ENCODE data around the gene ESRRA. TPM values are rescaled to one million over a fixed set of nuclear protein-coding genes. Genes with fewer than 3 reads are reported as not detected.

The ESRRA gene
- total RNA-seq, 6 experiments from 2014 or later: 28.5 to 82.6 (median 47.7) TPM

GRCh38 chr11:64287676-64288352 is 17.5 kb upstream of the ESRRA start:
- ATAC-seq (no peak), DNase-seq (no peak)
- no peaks in the 10 kb centered on the region for H3K36me3 ChIP-seq
- no peak overlapping the region for H3K27ac ChIP-seq
- TF ChIP-seq CTCF (IDR thresholded peaks at IDR 0.05) (no peak), POLR2A (IDR thresholded peaks at IDR 0.05) (no peak)
- no peaks in the 10 kb centered on the region for H3K9me3 ChIP-seq
- intact Hi-C loops (cut with DNase I): no loop called here
- H3K4me3 ChIP-seq: no peak overlapping the region
- peaks cover 0 to 24% (median 6%) of the 10 kb centered on the region in 4 donors for H3K4me1 ChIP-seq
- peaks cover 0 to 4% of the 10 kb centered on the region in 2 donors for H3K27me3 ChIP-seq
- 91% methylated on average over 6 of the region's 33 CpGs for WGBS (ENCODE audit: insufficient coverage, low coverage, low lambda C conversion rate, missing lambda C conversion rate)

GRCh38 chr11:64288353-64288750 is 17.0 kb upstream of the ESRRA start:
- DNase-seq (no peak), ATAC-seq (no peak)
- Histone ChIP-seq H3K4me1 (peaks cover 0 to 24% (median 6%) of the 10 kb centered on the region in 4 donors), H3K27me3 (peaks cover 0 to 5% of the 10 kb centered on the region in 2 donors), H3K9me3 (no peaks in the 10 kb centered on the region), H3K4me3 (no peak overlapping the region), H3K36me3 (no peaks in the 10 kb centered on the region), H3K27ac (no peak overlapping the region)
- WGBS (ENCODE audit: insufficient coverage, low coverage, low lambda C conversion rate, missing lambda C conversion rate): no CpG with 5 or more reads among the region's 9 CpGs
- intact Hi-C loops (cut with DNase I): no loop called here
- TF ChIP-seq CTCF (IDR thresholded peaks at IDR 0.05) (no peak), POLR2A (IDR thresholded peaks at IDR 0.05) (no peak)

GRCh38 chr11:64289002-64289564 is 16.2 kb upstream of the ESRRA start:
- TF ChIP-seq POLR2A (IDR thresholded peaks at IDR 0.05): no peak
- ATAC-seq (no peak), DNase-seq (peak in 1 of 3 donors; percentile 45)
- no CpG with 5 or more reads among the region's 13 CpGs for WGBS (ENCODE audit: insufficient coverage, low coverage, low lambda C conversion rate, missing lambda C conversion rate)
- Histone ChIP-seq H3K4me3 (no peak overlapping the region), H3K4me1 (peaks cover 0 to 21% (median 6%) of the 10 kb centered on the region in 4 donors), H3K27me3 (peaks cover 0 to 8% of the 10 kb centered on the region in 2 donors), H3K36me3 (no peaks in the 10 kb centered on the region), H3K27ac (no peak overlapping the region), H3K9me3 (no peaks in the 10 kb centered on the region)
- intact Hi-C loops (cut with DNase I): no loop called here

GRCh38 chr11:64290352-64291261 is 14.7 kb upstream of the ESRRA start:
- no peak overlapping the region for H3K27ac ChIP-seq
- intact Hi-C loops (cut with DNase I): no loop called here
- ATAC-seq (no peak), DNase-seq (no peak)
- no peak overlapping the region for H3K4me3 ChIP-seq
- 52% methylated on average over 4 of the region's 10 CpGs for WGBS (ENCODE audit: insufficient coverage, low coverage, low lambda C conversion rate, missing lambda C conversion rate)
- H3K36me3 ChIP-seq: no peaks in the 10 kb centered on the region
- H3K9me3 ChIP-seq: no peaks in the 10 kb centered on the region
- TF ChIP-seq CTCF (IDR thresholded peaks at IDR 0.05): no peak
- TF ChIP-seq POLR2A (IDR thresholded peaks at IDR 0.05): no peak
- peaks cover 0 to 10% of the 10 kb centered on the region in 2 donors for H3K27me3 ChIP-seq
- H3K4me1 ChIP-seq: peaks cover 0 to 19% (median 5%) of the 10 kb centered on the region in 4 donors
